ENCODE results near the gene OSCP1. TPM values are rescaled to one million over a fixed set of nuclear protein-coding genes. Genes with fewer than 3 reads are reported as not detected.

The OSCP1 gene
- polyA plus RNA-seq, 1 of the 3 experiments (the other 2 are of a cell fraction): 11.9 TPM

- TF ChIP-seq CTCF (IDR thresholded peaks at IDR 0.05): no peak
- no peak for TF ChIP-seq IRF3 (IDR thresholded peaks at IDR 0.05; ENCODE audit: low read depth, low read length)
- no peak for TF ChIP-seq ELF1 (IDR thresholded peaks at IDR 0.05)
- no peak for TF ChIP-seq GABPA (IDR thresholded peaks at IDR 0.05; ENCODE audit: low read depth)
- no peak for TF ChIP-seq CHD2 (IDR thresholded peaks at IDR 0.05; ENCODE audit: low read length, partially characterized antibody)
- TF ChIP-seq EP300 (IDR thresholded peaks at IDR 0.05; ENCODE audit: borderline replicate concordance in 1 of 2, low read depth in 1 of 2, low read length in 1 of 2): no peak
- TF ChIP-seq REST (IDR thresholded peaks at IDR 0.05; ENCODE audit: low read depth, low read length): no peak
- 34% methylated on average over 5 of the region's 5 CpGs for WGBS (ENCODE audit: low lambda C conversion rate)
- Histone ChIP-seq H2AFZ (ENCODE audit: low read depth) (0 out of 2 replicates have a peak overlapping the region, but pooled peaks have one; percentile 67), H3K4me2 (peak overlapping the region; percentile 24; the same call in 1 of the 2 replicates), H3K4me3 (ENCODE audit: low read depth in 2 of 2, low read length in 1 of 2) (no peak overlapping the region), H3K27ac (ENCODE audit: low read depth in 2 of 2, low read length in 1 of 2) (0 out of 4 replicates have a peak overlapping the region, but pooled peaks of 1 of the 2 experiments have one; percentile 36), H3K9ac (no peak overlapping the region), H3K4me1 (ENCODE audit: control insufficient read depth in 1 of 2, insufficient read depth in 2 of 2, low read depth in 1 of 2, low read length in 1 of 2) (peaks cover 0 to 5% of the 10 kb centered on the region in 2 experiments; a peak in 2 of 4 replicates), H3K36me3 (replicated peaks in 1 of 2; ENCODE audit: control insufficient read depth in 1 of 2, insufficient read depth in 2 of 2, low read length in 1 of 2) (peaks cover 0 to 16% of the 10 kb centered on the region in 2 experiments), H3K79me2 (ENCODE audit: insufficient read depth) (no peaks in the 10 kb centered on the region), H4K20me1 (ENCODE audit: insufficient read depth) (no peaks in the 10 kb centered on the region), H3K9me3 (no peaks in the 10 kb centered on the region), H3K27me3 (ENCODE audit: insufficient read depth) (no peaks in the 10 kb centered on the region), H3K9me2 (no peaks in the 10 kb centered on the region), H3F3A (replicated peaks; ENCODE audit: insufficient read depth) (peaks cover 4% of the 10 kb centered on the region)
- POLR2A ChIA-PET: no interaction called here
- DNase-seq: no peak
- CTCF ChIA-PET: interaction anchor here (0.6 to 5.3 kb wide), 31 partner anchors 9 to 327 kb away, joined by 3 to 31 read pairs (median 3); partner anchors contain the start of genes EVA1B, LSM10, STK40 and TRAPPC3
Measured at GRCh38 chr1:36420409-36420808, 29.8 kb downstream of the OSCP1 start.

GRCh38 chr1:36419569-36419968 is 30.7 kb downstream of the OSCP1 start:
- H3K36me3 ChIP-seq (replicated peaks in 1 of 2; ENCODE audit: control insufficient read depth in 1 of 2, insufficient read depth in 2 of 2, low read length in 1 of 2): peaks cover 0 to 16% of the 10 kb centered on the region in 2 experiments
- no peaks in the 10 kb centered on the region for H4K20me1 ChIP-seq (ENCODE audit: insufficient read depth)
- no peak overlapping the region for H3K9ac ChIP-seq
- H3K9me2 ChIP-seq: no peaks in the 10 kb centered on the region
- ChIA-PET CTCF (interaction anchor here (0.9 to 5.3 kb wide), 13 partner anchors 17 to 326 kb away, joined by 3 to 31 read pairs (median 4); partner anchors contain the start of gene LSM10), POLR2A (interaction anchor here (0.6 kb wide), 1 partner anchor 31 kb away, joined by 5 read pairs; the partner anchor contains the start of gene OSCP1)
- 80% methylated on average over 4 of the region's 4 CpGs for WGBS (ENCODE audit: low lambda C conversion rate)
- no peak for TF ChIP-seq SIN3A (IDR thresholded peaks at IDR 0.05; ENCODE audit: borderline replicate concordance, low read depth, low read length)
- no peak for TF ChIP-seq REST (IDR thresholded peaks at IDR 0.05; ENCODE audit: low read depth, low read length)
- no peak for TF ChIP-seq POLR2AphosphoS5 (IDR thresholded peaks at IDR 0.05; ENCODE audit: low read depth, low read length)
- no peak for DNase-seq
- H3K4me1 ChIP-seq (ENCODE audit: control insufficient read depth in 1 of 2, insufficient read depth in 2 of 2, low read depth in 1 of 2, low read length in 1 of 2): peaks cover 0 to 5% of the 10 kb centered on the region in 2 experiments; a peak in 2 of 4 replicates
- peaks cover 4% of the 10 kb centered on the region for H3F3A ChIP-seq (replicated peaks; ENCODE audit: insufficient read depth)
- no peak overlapping the region for H3K4me3 ChIP-seq (ENCODE audit: low read depth in 2 of 2, low read length in 1 of 2)
- no peaks in the 10 kb centered on the region for H3K79me2 ChIP-seq (ENCODE audit: insufficient read depth)
- no peaks in the 10 kb centered on the region for H3K9me3 ChIP-seq
- no peak overlapping the region for H3K4me2 ChIP-seq
- H3K27ac ChIP-seq (ENCODE audit: low read depth in 2 of 2, low read length in 1 of 2): no peak overlapping the region
- H2AFZ ChIP-seq (ENCODE audit: low read depth): no peak overlapping the region
- no peaks in the 10 kb centered on the region for H3K27me3 ChIP-seq (ENCODE audit: insufficient read depth)

All from SK-N-SH (cell line).